Sciatic nerve (tissue), 2 donors: Measurements from ENCODE around the gene IFI27L2. TPM values are rescaled to one million over a fixed set of nuclear protein-coding genes. Genes with fewer than 3 reads are reported as not detected.
A peak's percentile ranks its signal among the peaks of the same experiment; 100 is the strongest.

ENCODE experiments used
- ATAC-seq: fragments of 200-7000 bp; cut with Tn5 transposase; one replicate; pipeline ENCODE4 v1.9.1; 2020; ENCODE audit warnings: mild to moderate bottlenecking, moderate library complexity
- DNase-seq: peaks from one replicate; pipeline ENCODE4 v3.0.0-alpha.2; 2020; ENCODE audit warnings: low spot score
- intact Hi-C: fragments of 100-400 bp; cut with DNase I; formaldehyde crosslinking; loops from one replicate; pipeline ENCODE4 v1.14.2; 2022
- total RNA-seq: library from RNA; stranded (reverse); fragmentation: NEBNext Ultra II Directional; extraction: Animal tissue kit (Norgen Biotek cat#: 25700); gene quantifications from one replicate; pipeline ENCODE4 v1.2.1, GENCODE V29; 2021
- donor health status: DM: no; HTN: no; CAD: no.
- donor health status: DM: no; HTN: no; CAD: no.

The IFI27L2 gene
- total RNA-seq, 1 donor from 2014 or later = 85.4 TPM

GRCh38 chr14:94126419-94126677 is 3.1 kb downstream of the IFI27L2 start:
- no peak for ATAC-seq
- DNase-seq = no peak
- intact Hi-C loops = no loop called here

- ATAC-seq (no peak), DNase-seq (no peak)
- intact Hi-C loops = no loop called here
Measured at GRCh38 chr14:94125659-94126418, 3.6 kb downstream of the IFI27L2 start.

- peak; percentile 27 for DNase-seq
- intact Hi-C loops = no loop called here
Measured at GRCh38 chr14:94124582-94125377, 4.6 kb downstream of the IFI27L2 start.

GRCh38 chr14:94123868-94124267 is 5.5 kb downstream of the IFI27L2 start:
- intact Hi-C loops = no loop called here
- DNase-seq (no peak), ATAC-seq (no peak)

More at GRCh38 chr14:94124582-94125377, 4.6 kb downstream of the IFI27L2 start:
- no peak for ATAC-seq

DNA sequence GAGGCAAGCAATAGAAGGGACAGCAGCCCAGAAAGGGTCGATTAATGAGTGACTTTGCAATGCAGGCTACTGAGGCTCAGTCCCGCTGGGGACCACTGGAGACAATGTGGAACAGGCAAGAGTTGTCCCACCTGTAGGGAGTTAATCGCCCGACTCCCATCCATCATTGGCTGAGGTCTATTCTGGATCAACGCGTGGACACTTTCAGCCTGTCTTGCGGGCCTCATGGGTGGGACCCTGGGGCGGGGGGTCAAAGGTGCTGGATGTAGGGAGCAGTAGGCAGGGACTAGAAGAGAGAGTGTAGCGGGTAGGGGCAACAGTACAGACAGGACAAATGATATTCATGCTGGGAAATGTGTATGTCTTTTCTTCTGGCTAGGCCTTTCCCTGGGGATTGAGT is 6.1 kb downstream of the IFI27L2 start:
- peak; percentile 49 for DNase-seq
- intact Hi-C loops = no loop called here
- ATAC-seq = no peak

GRCh38 chr14:94122438-94122837 is 7.0 kb downstream of the IFI27L2 start:
- intact Hi-C loops = no loop called here
- DNase-seq = peak; percentile 28
- ATAC-seq = no peak

- DNase-seq = peak; percentile 48
- ATAC-seq = no peak
- intact Hi-C loops = no loop called here
Measured at GRCh38 chr14:94121485-94121884, 7.9 kb downstream of the IFI27L2 start.

DNA sequence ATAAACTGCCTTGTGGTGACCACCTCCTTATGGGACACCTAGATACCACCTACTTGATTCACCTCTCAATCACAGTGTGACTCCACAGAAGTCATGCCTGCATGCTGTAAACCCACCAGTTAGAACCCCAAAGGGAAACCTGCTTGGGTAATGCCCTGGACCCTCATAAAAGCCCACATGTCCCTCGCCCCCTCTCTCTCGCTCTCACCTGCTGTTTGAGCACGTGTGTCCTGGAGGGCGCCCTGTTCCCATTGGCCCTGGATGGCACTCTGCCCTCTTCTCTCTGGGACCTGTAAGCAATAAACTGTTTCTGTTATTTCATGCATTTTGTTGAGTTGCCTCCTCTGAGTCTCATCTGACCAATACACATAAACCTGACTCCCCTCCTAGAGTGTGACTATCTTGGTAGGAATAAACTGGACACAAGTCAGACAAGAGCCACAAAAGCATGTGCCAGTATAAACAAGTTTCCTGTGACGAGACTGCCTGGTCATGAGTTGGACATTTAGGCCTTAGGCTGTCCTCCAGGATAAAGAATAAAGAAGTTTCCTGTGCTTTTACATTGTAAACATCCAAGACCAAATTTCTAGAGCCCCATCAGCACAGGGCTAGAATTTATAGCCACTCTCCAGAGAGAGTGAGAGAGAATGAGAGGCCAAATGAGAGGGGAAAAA is 8.6 kb downstream of the IFI27L2 start:
- peak; percentile 89 for ATAC-seq
- peak; percentile 48 for DNase-seq
- intact Hi-C loops = no loop called here

DNA sequence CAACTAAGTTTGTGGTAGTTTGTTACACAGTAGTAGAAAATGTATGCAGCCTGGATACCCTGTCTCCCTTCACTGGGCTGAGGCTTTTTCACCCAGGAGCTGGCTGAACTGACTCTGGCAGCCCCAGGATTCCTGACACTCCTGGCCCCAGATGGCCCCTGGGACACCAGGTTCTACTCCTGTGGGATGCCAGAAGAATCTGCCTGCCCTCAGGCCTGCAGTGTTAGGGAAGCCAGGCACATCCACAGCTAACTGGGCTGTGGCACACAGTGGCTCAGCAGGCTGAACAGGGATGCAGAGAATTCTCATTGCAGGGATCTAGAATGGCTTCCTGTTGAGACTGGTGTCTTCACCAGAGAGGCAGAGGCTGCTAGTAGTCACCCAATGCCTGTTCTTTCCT is 10.3 kb downstream of the IFI27L2 start:
- intact Hi-C loops = no loop called here

DNA sequence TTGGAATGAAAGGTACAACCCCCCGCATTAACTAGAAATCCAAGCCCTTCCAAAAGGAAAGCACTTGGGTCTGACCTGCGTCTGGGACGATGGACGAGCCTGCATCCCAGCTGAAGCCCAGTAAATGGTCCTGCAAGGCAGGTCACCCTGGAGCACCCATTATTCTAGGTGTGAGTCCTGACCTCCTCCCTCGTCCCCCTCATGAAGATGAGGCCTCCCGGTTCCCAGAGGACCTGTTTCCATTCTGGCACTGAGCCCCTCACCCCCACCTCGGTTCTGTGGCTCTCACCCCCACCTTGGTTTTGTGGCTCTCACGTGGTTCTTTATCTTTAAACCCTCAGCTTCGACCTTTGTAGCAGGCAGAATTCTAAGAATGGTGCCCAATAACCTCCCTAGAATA is 11.5 kb downstream of the IFI27L2 start:
- DNase-seq (peak; percentile 40), ATAC-seq (no peak)
- intact Hi-C loops = no loop called here

More for the DNA sequence above, 10.3 kb downstream of the IFI27L2 start:
- DNase-seq (peak; percentile 47), ATAC-seq (no peak)

DNA sequence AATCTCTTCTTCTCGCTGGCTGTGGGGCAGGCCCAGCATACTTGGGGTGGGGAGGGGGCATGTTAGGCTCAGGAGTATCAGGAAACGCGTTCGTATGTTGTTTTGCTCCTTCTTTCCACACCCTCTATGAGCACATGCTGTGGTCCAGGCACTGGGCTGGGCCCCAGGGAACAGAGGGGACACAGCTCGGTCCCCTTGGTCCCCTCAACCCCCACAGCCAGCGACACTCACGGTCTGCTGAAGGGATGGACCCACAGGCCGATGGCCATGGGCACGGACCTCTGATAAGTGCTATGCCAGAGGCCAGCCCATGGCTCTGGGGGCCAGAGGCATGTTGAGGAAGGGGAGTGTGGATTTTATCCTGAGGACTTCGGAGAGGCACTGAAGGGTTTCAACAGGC is 12.7 kb downstream of the IFI27L2 start:
- intact Hi-C loops = no loop called here
- peak; percentile 39 for DNase-seq
- ATAC-seq = no peak

- ATAC-seq = no peak
- peak; percentile 54 for DNase-seq
- intact Hi-C loops = no loop called here
Measured at GRCh38 chr14:94115631-94116030, 13.8 kb downstream of the IFI27L2 start.

DNA sequence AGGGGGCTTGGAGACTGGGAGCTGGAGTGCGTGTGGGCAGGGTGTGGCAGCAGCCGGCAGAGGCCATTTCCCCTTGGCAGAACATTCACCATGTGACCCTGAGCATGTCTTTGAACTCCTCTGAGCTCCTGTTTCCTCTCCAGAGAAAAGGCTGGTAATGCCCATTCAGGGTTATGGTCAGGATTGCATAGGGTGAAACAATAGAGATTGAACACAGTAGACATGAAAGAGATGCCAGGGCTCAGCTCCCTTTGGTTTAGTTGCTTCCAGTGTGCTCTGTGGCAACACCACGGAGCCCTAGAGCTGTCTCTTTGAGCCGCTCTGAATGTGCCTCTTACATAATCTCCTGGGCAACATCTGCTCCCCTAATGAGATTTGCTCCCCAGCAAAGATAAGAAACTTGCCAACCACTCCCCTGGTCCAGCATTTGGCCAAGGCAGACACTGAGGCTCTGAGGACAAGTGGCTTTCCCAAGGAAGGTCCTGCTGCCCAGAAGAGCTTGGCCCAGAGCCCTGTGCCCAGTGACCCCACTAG is 14.3 kb downstream of the IFI27L2 start:
- intact Hi-C loops = no loop called here
- DNase-seq = peak; percentile 55
- peak; percentile 61 for ATAC-seq

DNA sequence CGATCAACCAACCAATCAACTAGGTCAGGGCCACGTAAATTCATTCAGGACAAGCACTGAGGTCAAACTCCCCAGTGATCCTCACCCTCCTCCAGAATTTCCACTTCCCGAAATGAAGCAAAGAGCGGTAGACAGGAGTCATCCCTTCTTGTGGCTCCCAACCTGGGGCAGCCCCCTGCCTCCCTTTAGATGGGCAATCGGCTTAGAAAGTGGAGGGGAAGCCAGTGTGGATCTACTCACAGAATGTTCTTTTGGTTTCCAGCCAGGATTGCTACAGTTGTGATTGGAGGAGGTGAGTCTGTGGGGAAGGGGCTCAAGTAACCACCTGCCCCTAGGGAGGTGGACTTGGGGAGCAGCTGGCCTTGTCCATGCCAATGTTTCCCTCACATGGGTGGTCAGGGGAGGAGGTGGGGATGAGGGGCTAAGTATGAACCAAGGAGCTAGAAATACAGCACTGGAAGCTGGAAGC is 14.8 kb downstream of the IFI27L2 start:
- DNase-seq = peak; percentile 48
- intact Hi-C loops = no loop called here
- ATAC-seq = peak; percentile 35

DNA sequence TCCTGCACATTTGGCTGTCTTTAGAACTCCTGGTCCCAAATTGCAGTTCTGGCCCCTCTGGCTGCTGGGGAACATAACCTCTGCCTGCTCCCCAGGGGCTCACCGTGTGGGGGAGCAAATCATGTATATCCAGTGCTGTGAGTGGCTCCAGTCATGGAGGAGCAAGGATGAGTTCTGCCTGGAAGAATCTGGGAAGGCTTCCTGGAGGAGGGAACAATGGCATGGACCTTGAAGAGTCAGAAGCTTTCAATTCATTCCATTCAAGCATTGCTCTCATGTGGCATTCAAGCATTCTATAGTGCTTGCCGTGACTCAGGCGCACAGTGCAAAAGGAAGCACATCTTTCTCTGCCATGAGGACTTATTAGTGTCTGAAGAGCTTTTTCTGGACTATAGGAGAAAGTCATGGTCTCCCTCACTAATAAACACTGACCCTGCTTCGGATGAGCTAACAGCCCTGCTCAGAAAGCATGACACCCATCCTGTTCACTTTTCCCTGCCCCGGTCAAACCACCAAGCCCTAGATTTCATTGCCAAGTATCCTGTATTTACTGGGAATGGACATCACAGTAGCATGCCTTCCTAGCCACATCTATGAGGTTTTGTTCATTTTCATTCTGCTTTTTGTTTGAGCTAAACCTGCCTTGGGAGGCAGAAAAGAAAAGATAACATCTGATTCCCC is 15.4 kb downstream of the IFI27L2 start:
- intact Hi-C loops = no loop called here
- ATAC-seq (peak; percentile 50), DNase-seq (peak; percentile 49)

GRCh38 chr14:94113490-94113889 is 15.9 kb downstream of the IFI27L2 start:
- ATAC-seq (peak; percentile 20), DNase-seq (peak; percentile 69)
- intact Hi-C loops = no loop called here

- no peak for ATAC-seq
- intact Hi-C loops = no loop called here
- no peak for DNase-seq
Measured at GRCh38 chr14:94113073-94113472, 16.3 kb downstream of the IFI27L2 start.

GRCh38 chr14:94112513-94113063 is 16.8 kb downstream of the IFI27L2 start:
- ATAC-seq (no peak), DNase-seq (peak; percentile 54)
- intact Hi-C loops = no loop called here
